HepG2 (cell line): ENCODE results near the gene SETD2.

Experiments used
- NFIB ChIP-seq: sonication (generic); formaldehyde crosslinking; IDR thresholded peaks from 2 replicates; pipeline ENCODE4 v1.9.0; 2021; ENCODE audit warnings: missing genetic modification reagents, mild to moderate bottlenecking, borderline replicate concordance
- POLR2A ChIP-seq, 2 experiments: IDR thresholded peaks; 2 replicates each; pipeline ENCODE4 v1.6.1; 2011; ENCODE audit warnings: low read depth in 2 of 2, low read length in 2 of 2, mild to moderate bottlenecking in 1 of 2, moderate library complexity in 1 of 2; ENCODE audit not compliant: insufficient read depth in 1 of 2
- REST ChIP-seq, 2 experiments: IDR thresholded peaks; 2 replicates each; pipeline ENCODE4 v1.6.1; 2011 to 2012; ENCODE audit warnings: low read length in 2 of 2, borderline replicate concordance in 1 of 2, low read depth in 1 of 2, mild to moderate bottlenecking in 1 of 2, moderate library complexity in 1 of 2
- RFX1 ChIP-seq: fragments of 450-650 bp; IDR thresholded peaks from 2 replicates; pipeline ENCODE4 v1.6.1; 2017
- SOX5 ChIP-seq: IDR thresholded peaks from 2 replicates; pipeline ENCODE4 v1.6.1; 2016; ENCODE audit warnings: borderline replicate concordance
- ZBTB7B ChIP-seq: sonication (generic); formaldehyde crosslinking; IDR thresholded peaks from 2 replicates; pipeline ENCODE4 v1.4.0; 2020; ENCODE audit warnings: missing genetic modification reagents

GRCh38 chr3:46994801-46995731, 168.8 kb downstream of the SETD2 start:
- TF ChIP-seq NFIB (CRISPR knock-in tag) (no peak), POLR2A (IDR thresholded peaks at IDR 0.05; ENCODE audit: insufficient read depth in 1 of 2, low read depth in 2 of 2, low read length in 2 of 2) (no peak), SOX5 (no peak), ZBTB7B (no peak), RFX1 (no peak), REST (IDR thresholded peaks at IDR 0.05; ENCODE audit: borderline replicate concordance in 1 of 2, low read depth in 1 of 2, low read length in 2 of 2) (no peak)
